Activated CD8-positive, alpha-beta T cell treated with anti-CD3 and anti-CD28 coated beads, Interleukin-2, amount 10 ng/mL, durations not matched to agents 7 days and 5 days (primary cell): ENCODE data around the gene SLC7A1. TPM values are rescaled to one million over a fixed set of nuclear protein-coding genes. Genes with fewer than 3 reads are reported as not detected.

Experiments
- ATAC-seq: fragments of 150-1000 bp; cut with Tn5 transposase; one replicate; pipeline ENCODE4 v1.10.0; 2021; ENCODE audit warnings: moderate library complexity
- CTCF ChIA-PET: fragments of 350-600 bp; sonication (Branson Sonifier 250); formaldehyde crosslinking; loops from one replicate; lab custom pipeline; 2021; ENCODE audit warnings: antibody characterized with exemption; lab: Charles Lee
- POLR2A ChIA-PET: fragments of 350-600 bp; sonication (Branson Sonifier 250); formaldehyde crosslinking; loops from one replicate; lab custom pipeline; 2021; ENCODE audit warnings: antibody characterized with exemption; lab: Charles Lee
- DNase-seq: peaks from one replicate; pipeline ENCODE4 v3.0.0-alpha.2; 2020
- H3K27ac Mint-ChIP-seq: one replicate; pipeline ENCODE4 v1.8.0; 2021; ENCODE audit warnings: mild to moderate bottlenecking, mixed read lengths
- H3K27me3 Mint-ChIP-seq: one replicate; pipeline ENCODE4 v1.8.0; 2021; ENCODE audit warnings: low read depth, mixed read lengths
- H3K36me3 Mint-ChIP-seq: one replicate; pipeline ENCODE4 v1.8.0; 2021; ENCODE audit warnings: low read depth, mixed read lengths
- H3K4me1 Mint-ChIP-seq: one replicate; pipeline ENCODE4 v1.8.0; 2021; ENCODE audit warnings: low read depth, mixed read lengths
- H3K4me3 Mint-ChIP-seq: one replicate; pipeline ENCODE4 v1.8.0; 2021; ENCODE audit warnings: mild to moderate bottlenecking, mixed read lengths
- H3K9me3 Mint-ChIP-seq: one replicate; pipeline ENCODE4 v1.8.0; 2022; ENCODE audit warnings: mixed read lengths; ENCODE audit not compliant: insufficient read depth
- total RNA-seq, 2 experiments: library from RNA; stranded (reverse); gene quantifications; one replicate each; pipeline ENCODE4 v1.2.3, GENCODE V29; 2021

The SLC7A1 gene
- total RNA-seq, 2 experiments from 2014 or later: 72.9 to 78.1 TPM

DNA sequence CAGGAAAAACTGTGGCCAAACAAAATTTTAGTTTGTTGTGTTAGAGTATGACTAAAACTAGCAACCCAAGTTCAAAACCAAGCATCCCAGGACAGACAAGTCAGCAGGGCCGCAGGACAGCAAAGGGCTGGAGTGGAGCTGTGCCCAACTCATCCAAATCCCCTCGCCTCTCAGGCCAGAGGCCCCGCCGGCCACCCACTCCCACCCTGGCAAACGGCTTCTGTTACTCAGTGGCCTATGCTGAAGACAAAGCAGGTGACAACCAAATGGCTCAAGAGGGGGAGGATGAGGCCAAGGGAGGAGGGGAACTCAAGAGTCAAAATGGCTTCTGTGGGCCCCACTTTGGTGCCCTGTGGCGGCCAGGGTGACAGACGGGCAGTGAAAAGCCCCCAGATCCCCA lies 69.7 kb downstream of the SLC7A1 start:
- H3K27ac Mint-ChIP-seq: no peak overlapping the region
- peaks cover 48% of the 10 kb centered on the region for H3K36me3 Mint-ChIP-seq
- no peaks in the 10 kb centered on the region for H3K4me1 Mint-ChIP-seq

DNA sequence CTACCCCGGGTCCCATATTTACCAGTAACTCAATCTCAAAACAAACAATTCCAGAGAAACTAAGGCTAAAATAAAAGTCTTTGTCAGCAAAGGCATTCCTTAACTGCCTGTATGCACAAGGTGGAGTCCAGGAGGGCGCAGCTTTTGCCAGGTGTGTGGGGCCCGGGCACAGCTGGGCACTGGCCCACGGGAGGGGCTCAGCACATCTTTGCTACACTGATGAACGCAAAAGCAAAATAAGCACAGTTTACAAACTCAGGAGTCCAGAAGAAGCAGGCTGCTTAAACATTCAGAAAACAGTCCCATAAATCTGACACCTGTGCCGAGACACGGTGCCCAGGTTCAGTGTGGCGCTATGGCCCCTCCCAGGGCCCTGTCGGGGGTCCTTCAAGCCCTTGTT lies 70.8 kb downstream of the SLC7A1 start:
- Mint-ChIP-seq H3K9me3 (no peaks in the 10 kb centered on the region), H3K36me3 (peaks cover 46% of the 10 kb centered on the region), H3K4me1 (no peaks in the 10 kb centered on the region), H3K27ac (no peak overlapping the region), H3K27me3 (no peaks in the 10 kb centered on the region), H3K4me3 (no peak overlapping the region)
- ChIA-PET POLR2A (no interaction called here), CTCF (no interaction called here)
- no peak for ATAC-seq
- DNase-seq: no peak

More for the DNA sequence above, 69.7 kb downstream of the SLC7A1 start:
- ChIA-PET POLR2A (no interaction called here), CTCF (interaction anchor here (1.2 kb wide), 1 partner anchor 18 kb away, joined by 4 read pairs; no protein-coding TSS in a partner anchor)
- H3K27me3 Mint-ChIP-seq: no peaks in the 10 kb centered on the region
- H3K9me3 Mint-ChIP-seq: no peaks in the 10 kb centered on the region
- no peak for DNase-seq
- no peak overlapping the region for H3K4me3 Mint-ChIP-seq
- no peak for ATAC-seq

DNA sequence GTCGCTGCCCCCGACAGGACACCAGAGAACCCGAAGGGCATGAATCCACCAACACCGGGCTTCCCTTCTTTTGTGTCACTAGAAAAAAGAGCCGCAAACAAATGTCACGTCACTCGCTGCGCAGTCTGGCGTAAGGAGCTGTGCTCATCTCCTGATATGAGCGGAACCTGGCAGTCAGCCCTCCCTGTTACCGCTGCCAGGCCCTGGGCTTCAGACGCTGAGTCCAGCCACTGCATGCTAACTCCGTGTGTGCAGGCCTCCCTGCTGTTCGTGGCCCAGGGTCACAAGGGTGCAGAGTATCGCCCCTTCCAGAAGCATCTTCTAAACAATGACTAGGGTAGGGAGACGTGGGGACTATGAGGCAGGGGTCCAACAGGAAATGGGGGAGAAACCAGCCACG lies 71.3 kb downstream of the SLC7A1 start:
- H3K36me3 Mint-ChIP-seq: peaks cover 43% of the 10 kb centered on the region
- ChIA-PET POLR2A (no interaction called here), CTCF (no interaction called here)
- no peak for ATAC-seq
- H3K4me3 Mint-ChIP-seq: no peak overlapping the region
- H3K27me3 Mint-ChIP-seq: no peaks in the 10 kb centered on the region
- no peaks in the 10 kb centered on the region for H3K9me3 Mint-ChIP-seq
- DNase-seq: no peak
- H3K4me1 Mint-ChIP-seq: no peaks in the 10 kb centered on the region
- no peak overlapping the region for H3K27ac Mint-ChIP-seq

DNA sequence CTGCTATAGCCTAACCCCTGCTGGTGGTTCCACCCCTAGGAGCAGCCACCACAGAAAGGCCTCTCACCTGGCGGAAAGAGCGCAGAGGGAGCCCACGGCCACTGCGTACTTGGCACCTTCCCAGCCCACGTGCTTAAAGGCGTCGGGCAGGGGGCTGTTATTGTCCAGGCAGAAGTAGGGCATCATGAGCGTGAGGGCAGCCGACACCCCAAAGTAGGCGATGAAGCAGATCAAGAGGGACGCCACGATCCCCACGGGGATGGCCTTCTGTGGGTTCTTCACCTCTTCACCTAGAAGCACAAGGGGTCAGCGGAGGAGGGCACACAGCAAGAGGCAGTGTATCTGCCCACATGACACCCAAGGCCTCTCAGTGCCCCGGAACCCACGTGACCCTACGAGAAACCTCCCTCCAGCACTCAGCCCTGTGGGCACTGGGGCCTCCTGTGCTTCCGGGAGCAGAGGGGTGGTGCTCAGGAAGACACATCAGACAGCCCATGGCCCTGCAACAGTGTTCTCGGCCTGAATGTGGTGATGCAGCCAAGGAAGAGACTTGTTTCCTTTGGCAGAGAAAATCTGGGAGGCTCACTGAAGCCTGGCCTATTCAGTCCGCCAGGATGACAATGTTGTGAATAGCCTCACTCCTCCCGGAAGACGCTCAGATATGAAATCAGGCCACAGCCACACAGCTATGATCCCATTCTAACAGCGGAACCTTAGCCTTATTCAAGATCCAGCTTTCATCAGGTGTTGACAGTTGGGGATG lies 72.1 kb downstream of the SLC7A1 start:
- H3K27ac Mint-ChIP-seq: no peak overlapping the region
- H3K4me1 Mint-ChIP-seq: no peaks in the 10 kb centered on the region
- no peak overlapping the region for H3K4me3 Mint-ChIP-seq
- POLR2A ChIA-PET: no interaction called here
- no peaks in the 10 kb centered on the region for H3K9me3 Mint-ChIP-seq
- CTCF ChIA-PET: interaction anchor here (0.9 to 1.3 kb wide), 2 partner anchors 9 to 16 kb away, joined by 3 to 4 read pairs; no protein-coding TSS in a partner anchor
- no peaks in the 10 kb centered on the region for H3K27me3 Mint-ChIP-seq
- no peak for DNase-seq
- peaks cover 42% of the 10 kb centered on the region for H3K36me3 Mint-ChIP-seq
- ATAC-seq: no peak

DNA sequence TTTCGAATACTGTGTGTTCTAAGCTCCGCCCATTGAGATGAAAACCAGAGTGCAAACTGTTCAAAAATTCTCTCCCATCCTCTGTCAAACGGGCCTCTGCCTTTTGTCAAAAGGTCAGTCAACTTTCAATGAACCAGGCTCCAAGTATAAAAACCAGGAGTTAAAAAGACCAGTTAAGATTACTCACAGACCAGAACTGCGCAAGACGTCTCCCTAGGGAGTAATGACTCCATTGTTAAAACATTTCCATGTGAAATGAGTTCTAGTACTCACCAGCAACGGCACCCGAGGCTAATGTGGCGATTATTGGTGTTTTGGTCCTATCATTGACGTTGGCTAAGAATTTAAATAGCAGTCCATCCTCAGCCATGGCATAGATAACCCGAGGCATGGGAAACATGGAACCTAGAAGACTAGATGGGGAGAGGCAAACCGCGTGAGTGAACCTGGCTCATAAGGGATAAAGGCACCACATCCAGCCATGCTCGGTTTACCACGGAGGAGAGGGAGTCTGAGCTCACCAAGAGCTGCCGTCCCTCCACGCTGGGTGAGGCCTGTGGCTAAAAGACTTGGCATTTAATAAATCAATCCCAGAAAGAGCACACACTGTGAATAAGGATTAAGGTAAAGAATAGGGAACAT lies 73.3 kb downstream of the SLC7A1 start:
- CTCF ChIA-PET: interaction anchor here (0.9 to 1.3 kb wide), 2 partner anchors 10 to 15 kb away, joined by 3 to 4 read pairs; no protein-coding TSS in a partner anchor
- H3K4me3 Mint-ChIP-seq: no peak overlapping the region
- H3K36me3 Mint-ChIP-seq: peaks cover 46% of the 10 kb centered on the region
- POLR2A ChIA-PET: no interaction called here
- no peak overlapping the region for H3K27ac Mint-ChIP-seq
- H3K4me1 Mint-ChIP-seq: no peaks in the 10 kb centered on the region
- no peaks in the 10 kb centered on the region for H3K9me3 Mint-ChIP-seq
- DNase-seq (no peak), ATAC-seq (no peak)
- no peaks in the 10 kb centered on the region for H3K27me3 Mint-ChIP-seq

DNA sequence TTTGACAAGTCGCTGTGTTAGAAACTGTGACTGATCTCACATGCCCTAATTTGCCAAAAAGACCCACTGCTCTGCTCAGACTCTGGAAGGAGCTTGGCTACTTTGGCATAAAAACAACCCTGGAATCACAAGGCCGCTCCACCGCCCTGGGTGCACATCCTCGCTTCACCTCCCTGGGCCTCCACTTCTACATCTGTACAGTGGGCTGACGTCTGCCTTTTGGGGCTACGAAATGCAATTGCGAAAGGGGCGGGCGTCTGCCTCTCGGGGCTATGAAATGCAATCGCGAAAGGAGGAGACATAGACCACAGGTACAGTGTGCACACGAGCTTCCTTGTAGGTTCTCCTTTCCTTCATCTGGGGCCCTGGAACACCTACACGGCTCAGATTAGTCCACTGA lies 74.2 kb downstream of the SLC7A1 start:
- DNase-seq: no peak
- Mint-ChIP-seq H3K9me3 (no peaks in the 10 kb centered on the region), H3K27me3 (no peaks in the 10 kb centered on the region), H3K27ac (no peak overlapping the region), H3K4me1 (no peaks in the 10 kb centered on the region), H3K36me3 (peaks cover 51% of the 10 kb centered on the region), H3K4me3 (no peak overlapping the region)
- ATAC-seq: no peak
- ChIA-PET POLR2A (no interaction called here), CTCF (no interaction called here)

DNA sequence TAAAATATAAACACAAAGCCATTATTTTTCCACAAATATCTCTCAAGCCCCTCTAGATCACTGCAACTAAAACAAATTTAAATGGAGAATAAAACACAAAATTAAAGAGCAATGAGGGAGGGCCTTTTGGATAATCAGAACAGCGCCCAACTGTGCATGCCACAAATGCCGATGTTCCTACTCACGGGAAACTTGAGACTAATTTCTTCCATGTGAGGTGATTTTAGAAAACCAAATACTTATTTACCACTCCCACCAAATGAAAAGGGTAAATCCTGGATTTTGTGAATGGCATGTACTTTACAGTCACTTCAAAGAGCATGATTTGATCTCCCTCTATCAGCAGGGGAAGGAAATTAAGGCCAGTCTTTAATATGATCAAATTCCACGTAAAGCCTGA lies 74.8 kb downstream of the SLC7A1 start:
- no peak overlapping the region for H3K27ac Mint-ChIP-seq
- DNase-seq (no peak), ATAC-seq (no peak)
- H3K4me1 Mint-ChIP-seq: no peaks in the 10 kb centered on the region
- POLR2A ChIA-PET: no interaction called here
- peaks cover 54% of the 10 kb centered on the region for H3K36me3 Mint-ChIP-seq
- CTCF ChIA-PET: no interaction called here
- no peaks in the 10 kb centered on the region for H3K9me3 Mint-ChIP-seq
- H3K4me3 Mint-ChIP-seq: no peak overlapping the region
- no peaks in the 10 kb centered on the region for H3K27me3 Mint-ChIP-seq

DNA sequence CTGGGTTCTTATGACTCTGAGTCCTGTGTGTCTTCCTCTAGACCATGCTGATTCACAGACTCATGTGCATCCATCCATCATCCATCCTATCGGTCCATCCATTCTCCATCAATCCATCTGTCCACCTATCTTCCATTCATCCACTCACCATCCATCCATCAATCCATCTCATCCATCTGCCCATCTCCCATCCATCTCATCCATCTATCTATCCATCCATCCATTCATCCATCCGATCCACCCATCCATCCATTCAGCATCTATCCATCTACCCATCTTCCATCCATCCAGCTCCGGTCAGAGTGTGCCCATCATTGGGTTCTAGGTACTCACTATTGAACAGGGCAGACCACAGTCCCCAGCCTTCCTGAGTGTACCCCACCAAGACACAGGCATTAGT lies 75.6 kb downstream of the SLC7A1 start:
- Mint-ChIP-seq H3K9me3 (no peaks in the 10 kb centered on the region), H3K36me3 (peaks cover 57% of the 10 kb centered on the region), H3K4me3 (no peak overlapping the region), H3K4me1 (no peaks in the 10 kb centered on the region), H3K27ac (no peak overlapping the region), H3K27me3 (no peaks in the 10 kb centered on the region)
- no peak for DNase-seq
- ATAC-seq: no peak
- ChIA-PET CTCF (interaction anchor here (2.5 kb wide), 1 partner anchor 11 kb away, joined by 14 read pairs; no protein-coding TSS in a partner anchor), POLR2A (no interaction called here)

DNA sequence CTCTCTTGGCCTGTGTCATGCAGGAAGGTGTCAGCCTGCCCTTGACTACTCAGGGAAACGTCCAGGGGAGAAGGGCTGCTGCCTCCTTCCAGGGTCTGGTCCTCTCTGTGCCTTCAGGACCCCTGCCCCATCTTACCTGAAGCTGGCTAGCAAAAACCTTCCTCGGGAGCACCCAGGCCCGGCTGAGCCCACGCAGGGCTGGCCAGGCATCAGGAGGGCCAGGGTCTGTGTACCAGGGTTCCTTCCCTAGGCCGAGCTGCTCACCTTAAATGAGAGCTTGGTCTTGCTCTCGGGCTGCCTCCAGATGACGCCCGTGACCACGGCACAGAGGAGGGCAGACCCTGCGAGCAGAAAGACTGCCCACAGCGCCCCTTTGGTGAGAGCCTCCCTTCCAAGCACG lies 78.6 kb downstream of the SLC7A1 start:
- Mint-ChIP-seq H3K9me3 (no peaks in the 10 kb centered on the region), H3K36me3 (peaks cover 48% of the 10 kb centered on the region), H3K4me3 (no peak overlapping the region), H3K4me1 (no peaks in the 10 kb centered on the region), H3K27me3 (no peaks in the 10 kb centered on the region), H3K27ac (no peak overlapping the region)
- CTCF ChIA-PET: no interaction called here
- no peak for DNase-seq
- POLR2A ChIA-PET: interaction anchor here (0.5 kb wide), 1 partner anchor 48 kb away, joined by 3 read pairs; no protein-coding TSS in a partner anchor
- no peak for ATAC-seq

DNA sequence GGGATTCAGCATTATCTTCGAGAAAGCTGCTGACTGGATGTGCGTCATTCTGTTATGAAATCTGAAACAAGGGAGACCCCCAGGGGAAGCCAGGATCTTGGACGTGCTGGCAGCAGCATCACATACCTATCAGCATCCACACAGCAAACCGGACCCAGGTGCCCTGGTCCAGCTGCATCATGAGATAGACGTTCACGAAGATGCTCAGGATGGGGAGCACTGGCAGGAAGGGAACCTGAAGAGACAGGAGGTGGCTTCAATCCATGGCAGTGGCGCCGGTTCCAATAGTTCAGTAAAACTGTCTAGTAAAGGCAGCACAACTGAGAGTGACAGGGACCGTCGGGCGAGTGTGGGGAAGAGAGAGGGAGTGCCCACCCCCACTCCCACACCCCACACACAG lies 79.5 kb downstream of the SLC7A1 start:
- Mint-ChIP-seq H3K27me3 (no peaks in the 10 kb centered on the region), H3K4me3 (no peak overlapping the region), H3K36me3 (peaks cover 45% of the 10 kb centered on the region), H3K27ac (no peak overlapping the region), H3K9me3 (no peaks in the 10 kb centered on the region), H3K4me1 (no peaks in the 10 kb centered on the region)
- POLR2A ChIA-PET: no interaction called here
- DNase-seq (no peak), ATAC-seq (no peak)
- CTCF ChIA-PET: no interaction called here

DNA sequence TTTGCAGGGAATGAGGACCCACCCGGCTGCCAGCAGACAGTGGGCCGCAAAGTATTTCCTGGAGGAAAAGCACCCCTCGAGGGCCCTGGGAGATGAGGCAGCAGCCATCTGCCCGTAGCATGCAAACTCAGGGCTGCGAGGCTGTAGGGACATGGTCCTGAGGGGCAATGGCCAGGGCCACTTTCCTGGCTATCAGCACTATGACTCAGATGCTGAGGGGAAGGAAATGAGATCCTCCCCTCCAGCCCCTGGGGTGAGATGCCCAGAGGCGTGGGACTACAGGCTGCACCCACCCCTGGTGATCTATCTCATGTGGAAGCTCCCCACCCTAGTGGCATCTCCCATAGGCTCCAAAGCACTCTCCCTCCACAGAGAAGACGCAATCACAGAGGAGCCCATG lies 80.1 kb downstream of the SLC7A1 start:
- no peaks in the 10 kb centered on the region for H3K4me1 Mint-ChIP-seq
- no peaks in the 10 kb centered on the region for H3K27me3 Mint-ChIP-seq
- DNase-seq: no peak
- H3K9me3 Mint-ChIP-seq: no peaks in the 10 kb centered on the region
- ChIA-PET CTCF (no interaction called here), POLR2A (no interaction called here)
- no peak for ATAC-seq
- no peak overlapping the region for H3K4me3 Mint-ChIP-seq
- no peak overlapping the region for H3K27ac Mint-ChIP-seq
- peaks cover 42% of the 10 kb centered on the region for H3K36me3 Mint-ChIP-seq

DNA sequence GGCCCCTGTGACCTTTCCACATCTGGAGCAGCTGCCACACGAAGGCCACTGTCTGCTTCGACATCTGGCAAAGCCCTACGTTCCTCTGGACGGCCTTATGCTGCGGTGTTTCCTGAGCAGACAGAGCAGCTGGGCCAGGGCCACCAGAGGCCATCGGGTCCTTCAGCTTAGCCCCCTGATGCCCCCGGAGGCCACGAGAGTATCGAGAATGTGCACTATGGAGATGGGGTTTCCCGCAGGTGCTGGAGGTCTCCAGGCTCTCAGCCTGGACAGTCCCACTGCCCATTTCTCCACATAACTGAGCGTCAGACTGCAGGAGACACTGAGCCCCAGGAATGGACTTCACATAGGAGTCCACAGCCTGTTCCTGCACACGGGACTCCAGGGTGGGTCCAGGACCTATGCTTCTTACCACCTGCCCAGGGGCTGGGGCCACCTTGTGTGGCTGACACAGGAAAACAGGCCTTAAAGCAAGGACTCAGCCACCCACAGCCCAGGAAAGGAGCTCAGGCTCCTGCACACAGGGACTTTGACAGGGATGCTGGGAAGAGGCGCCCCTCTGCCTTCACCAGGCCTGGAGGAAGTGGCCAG lies 80.7 kb downstream of the SLC7A1 start:
- Mint-ChIP-seq H3K27me3 (no peaks in the 10 kb centered on the region), H3K27ac (no peak overlapping the region), H3K9me3 (no peaks in the 10 kb centered on the region), H3K4me1 (no peaks in the 10 kb centered on the region), H3K4me3 (no peak overlapping the region), H3K36me3 (peaks cover 40% of the 10 kb centered on the region)
- POLR2A ChIA-PET: no interaction called here
- CTCF ChIA-PET: no interaction called here
- ATAC-seq (no peak), DNase-seq (no peak)
